Testis (tissue), 2 donors: ENCODE data around the gene ABTB2.

Source experiments
- POLR2A ChIP-seq: fragments of 450-650 bp; IDR thresholded peaks from one replicate; pipeline ENCODE4 v1.6.1; 2017; ENCODE audit warnings: antibody characterized with exemption, mild to moderate bottlenecking, moderate library complexity
- TF ChIP-seq, protein P1 (sequence below), 3 experiments: fragments of 450-650 bp in 2 of 3; fragments of 200-600 bp in 1 of 3; sonication (generic) in 1 of 3; IDR thresholded peaks; one replicate each; pipeline ENCODE4 v1.5.1; 2016 to 2019; ENCODE audit warnings: antibody characterized with exemption in 3 of 3, mild to moderate bottlenecking in 2 of 3, moderate library complexity in 1 of 3

DNA sequence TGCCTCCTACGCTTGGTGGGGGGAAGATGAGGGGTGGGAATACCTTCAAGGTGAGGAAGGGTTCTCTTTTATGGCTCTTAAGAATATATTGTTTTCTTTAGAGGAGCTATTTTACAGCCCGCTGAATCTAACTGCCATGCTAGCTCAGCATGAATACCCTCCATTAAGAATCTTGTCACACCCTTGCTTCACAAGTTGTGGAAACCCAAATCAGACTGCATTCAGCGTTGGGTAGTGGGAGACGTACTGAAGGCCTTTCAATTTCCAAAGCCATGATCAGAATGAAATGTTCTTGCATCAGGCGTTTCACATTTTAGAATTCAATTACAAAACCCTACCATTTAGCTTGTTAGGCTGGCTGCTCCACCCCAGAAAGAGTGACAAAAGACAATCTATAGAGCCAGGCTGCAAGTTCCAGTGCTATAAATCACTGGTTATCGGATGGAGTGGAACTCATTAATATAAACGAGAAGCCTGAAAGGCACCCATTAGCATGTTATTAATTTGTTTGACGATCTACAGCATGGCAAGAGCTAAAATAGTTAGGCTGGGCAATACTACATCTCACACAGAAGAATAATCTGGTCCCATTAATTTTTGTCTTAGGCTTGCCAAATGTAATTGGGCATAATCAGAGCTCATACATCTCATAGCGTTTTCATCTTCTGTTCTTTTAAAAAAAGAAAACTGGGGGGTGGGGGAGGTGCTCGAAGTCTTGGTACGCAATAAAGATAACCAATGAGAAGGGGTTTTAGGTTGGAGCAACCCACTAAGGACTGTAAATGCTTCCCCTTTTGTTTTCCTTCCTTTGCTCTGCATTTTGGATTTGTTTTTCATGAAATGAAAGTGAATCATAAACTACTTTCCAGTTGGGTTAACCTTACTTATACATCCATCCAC lies 57.5 kb downstream of the ABTB2 start:
- TF ChIP-seq, protein P1, sequence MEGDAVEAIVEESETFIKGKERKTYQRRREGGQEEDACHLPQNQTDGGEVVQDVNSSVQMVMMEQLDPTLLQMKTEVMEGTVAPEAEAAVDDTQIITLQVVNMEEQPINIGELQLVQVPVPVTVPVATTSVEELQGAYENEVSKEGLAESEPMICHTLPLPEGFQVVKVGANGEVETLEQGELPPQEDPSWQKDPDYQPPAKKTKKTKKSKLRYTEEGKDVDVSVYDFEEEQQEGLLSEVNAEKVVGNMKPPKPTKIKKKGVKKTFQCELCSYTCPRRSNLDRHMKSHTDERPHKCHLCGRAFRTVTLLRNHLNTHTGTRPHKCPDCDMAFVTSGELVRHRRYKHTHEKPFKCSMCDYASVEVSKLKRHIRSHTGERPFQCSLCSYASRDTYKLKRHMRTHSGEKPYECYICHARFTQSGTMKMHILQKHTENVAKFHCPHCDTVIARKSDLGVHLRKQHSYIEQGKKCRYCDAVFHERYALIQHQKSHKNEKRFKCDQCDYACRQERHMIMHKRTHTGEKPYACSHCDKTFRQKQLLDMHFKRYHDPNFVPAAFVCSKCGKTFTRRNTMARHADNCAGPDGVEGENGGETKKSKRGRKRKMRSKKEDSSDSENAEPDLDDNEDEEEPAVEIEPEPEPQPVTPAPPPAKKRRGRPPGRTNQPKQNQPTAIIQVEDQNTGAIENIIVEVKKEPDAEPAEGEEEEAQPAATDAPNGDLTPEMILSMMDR (IDR thresholded peaks at IDR 0.05): no peak
- TF ChIP-seq POLR2A: no peak
